NCI-H748 treated with DMSO at 0.1 percent for 48 hours (cell line): ENCODE results near the gene OR7D4.
"Not testable (repeated sequence)": the region's sequence is repeated elsewhere in the genome, so short reads cannot be mapped to it uniquely, and the experiment has no call there.

Source experiments
- DNase-seq: peaks from one replicate; lab custom pipeline; 2025; lab: John Stamatoyannopoulos, UW

The OR7D4 gene

GRCh38 chr19:9219489-9219888 lies at the start of gene OR7D4:
Gene OR7D4 (minus strand): TSS chr19:9219589. CDS start chr19:9214837, 4,752 bp downstream.
- DNase-seq: no peak

GRCh38 chr19:9251236-9251635 lies 31.8 kb upstream of the OR7D4 start:
- DNase-seq: no peak

GRCh38 chr19:9250630-9251029 lies 31.2 kb upstream of the OR7D4 start, which contains the start of gene OR7E24:
Gene OR7E24 (plus strand): TSS chr19:9250930. CDS start chr19:9251044, 114 bp downstream.
- DNase-seq: no peak

GRCh38 chr19:9205501-9206113 lies 13.8 kb downstream of the OR7D4 start:
- peak; percentile 3 for DNase-seq

GRCh38 chr19:9198044-9198443 lies 21.3 kb downstream of the OR7D4 start:
- not testable (repeated sequence) for DNase-seq

GRCh38 chr19:9189535-9189934 lies 29.9 kb downstream of the OR7D4 start:
- DNase-seq: no peak

- no peak for DNase-seq
Observed at GRCh38 chr19:9187191-9187590, 32.2 kb downstream of the OR7D4 start.

- DNase-seq: no peak
Observed at GRCh38 chr19:9183000-9183399, 36.4 kb downstream of the OR7D4 start.

GRCh38 chr19:9178901-9179300 lies 40.5 kb downstream of the OR7D4 start, which contains the start of gene OR7D2:
Gene OR7D2 (plus strand): TSS chr19:9178979. CDS start chr19:9185782, 6,803 bp downstream.
- no peak for DNase-seq

GRCh38 chr19:9175326-9175725 lies 44.1 kb downstream of the OR7D4 start:
- DNase-seq: no peak

GRCh38 chr19:9171393-9171991 lies 47.9 kb downstream of the OR7D4 start:
- DNase-seq: no peak

- no peak for DNase-seq
Observed at GRCh38 chr19:9166846-9167245, 52.5 kb downstream of the OR7D4 start.

- DNase-seq: no peak
Observed at GRCh38 chr19:9165261-9165660, 54.1 kb downstream of the OR7D4 start.

- DNase-seq: no peak
Observed at GRCh38 chr19:9161427-9161826, 58.0 kb downstream of the OR7D4 start.
